GM12878 (cell line): Measurements from ENCODE around the gene THAP3. TPM values are rescaled to one million over a fixed set of nuclear protein-coding genes. Genes with fewer than 3 reads are reported as not detected.

Source experiments
- CEBPB ChIP-seq, 2 experiments: fragments of 150-350 bp in 1 of 2; IDR thresholded peaks; 2 replicates each; pipeline ENCODE4 v1.6.1; 2012 to 2014; ENCODE audit warnings: low read depth in 2 of 2, low read length in 2 of 2, borderline replicate concordance in 1 of 2, inconsistent platforms in 1 of 2
- CHD4 ChIP-seq: fragments of 200-600 bp; sonication (generic); IDR thresholded peaks from 2 replicates; pipeline ENCODE4 v1.6.1; 2016; ENCODE audit warnings: mild to moderate bottlenecking
- CTCF ChIP-seq, 3 experiments: IDR thresholded peaks in 2 of 3; conservative IDR thresholded peaks in 1 of 3; 2 replicates each; pipeline ENCODE4 v1.5.1; 2011; ENCODE audit warnings: low read depth in 3 of 3, low read length in 3 of 3, mild to moderate bottlenecking in 3 of 3, control low read depth in 2 of 3, moderate library complexity in 2 of 3, inconsistent platforms in 1 of 3, mixed read lengths in 1 of 3; ENCODE audit not compliant: control insufficient read depth in 2 of 3, insufficient read depth in 1 of 3; ENCODE audit errors: extremely low read depth in 1 of 3
- E2F4 ChIP-seq: IDR thresholded peaks from 2 replicates; pipeline ENCODE4 v1.6.1; 2012; ENCODE audit warnings: low read depth, low read length, improper control_type of control experiment
- EP300 ChIP-seq, 2 experiments: fragments of 150-350 bp in 1 of 2; IDR thresholded peaks; 2 replicates each; pipeline ENCODE4 v1.6.1; 2011 to 2012; ENCODE audit warnings: low read depth in 2 of 2, low read length in 2 of 2, borderline replicate concordance in 1 of 2, improper control_type of control experiment in 1 of 2, inconsistent platforms in 1 of 2; ENCODE audit not compliant: control insufficient read depth in 1 of 2
- EZH2 ChIP-seq: IDR thresholded peaks from 2 replicates; pipeline ENCODE4 v1.6.1; 2012; ENCODE audit warnings: low read depth, mild to moderate bottlenecking, control low read depth, inconsistent platforms, low read length, borderline replicate concordance; ENCODE audit not compliant: control insufficient read depth
- FOS ChIP-seq: IDR thresholded peaks from 3 replicates; pipeline ENCODE4 v1.6.1; 2011; ENCODE audit warnings: borderline replicate concordance; ENCODE audit not compliant: insufficient read length; ENCODE audit errors: extremely low read depth
- FOXK2 ChIP-seq: fragments of 450-650 bp; IDR thresholded peaks from 2 replicates; pipeline ENCODE4 v1.6.1; 2017; ENCODE audit warnings: mild to moderate bottlenecking, moderate library complexity
- HCFC1 ChIP-seq: fragments of 150-350 bp; IDR thresholded peaks from 2 replicates; pipeline ENCODE4 v1.6.1; 2014; ENCODE audit warnings: low read length
- HDAC6 ChIP-seq: fragments of 200-600 bp; sonication (generic); IDR thresholded peaks from one replicate; pipeline ENCODE4 v1.8.0; 2017; ENCODE audit warnings: antibody characterized with exemption; ENCODE audit not compliant: unreplicated experiment
- IRF4 ChIP-seq: IDR thresholded peaks from 2 replicates; pipeline ENCODE4 v1.6.1; 2011; ENCODE audit warnings: low read depth, low read length
- LARP7 ChIP-seq: fragments of 450-650 bp; IDR thresholded peaks from 2 replicates; pipeline ENCODE4 v1.6.1; 2017; ENCODE audit warnings: mild to moderate bottlenecking
- MEF2B ChIP-seq: fragments of 450-650 bp; IDR thresholded peaks from 2 replicates; pipeline ENCODE4 v1.6.1; 2018; ENCODE audit warnings: mild to moderate bottlenecking, moderate library complexity; ENCODE audit not compliant: partially characterized antibody, poor library complexity, severe bottlenecking
- MTA3 ChIP-seq: IDR thresholded peaks from 2 replicates; pipeline ENCODE4 v1.6.1; 2012; ENCODE audit warnings: low read length, inconsistent platforms, borderline replicate concordance
- NFXL1 ChIP-seq: fragments of 450-650 bp; IDR thresholded peaks from 2 replicates; pipeline ENCODE4 v1.6.1; 2017; ENCODE audit warnings: antibody characterized with exemption, mild to moderate bottlenecking, borderline replicate concordance
- PAX5 ChIP-seq: IDR thresholded peaks from 2 replicates; pipeline ENCODE4 v1.6.1; 2011; ENCODE audit warnings: low read depth, low read length, borderline replicate concordance
- POLR2A ChIP-seq: IDR thresholded peaks from 2 replicates; pipeline ENCODE4 v1.6.1; 2011; ENCODE audit warnings: low read depth, mild to moderate bottlenecking, low read length
- SREBF2 ChIP-seq: IDR thresholded peaks from 2 replicates; pipeline ENCODE4 v1.6.1; 2012; ENCODE audit warnings: mild to moderate bottlenecking, low read length
- STAT1 ChIP-seq: fragments of 450-650 bp; conservative IDR thresholded peaks from 2 replicates; pipeline ENCODE4 v1.6.1; 2014; ENCODE audit warnings: antibody characterized with exemption, mild to moderate bottlenecking
- STAT3 ChIP-seq: IDR thresholded peaks from 2 replicates; pipeline ENCODE4 v1.6.1; 2011; ENCODE audit warnings: low read depth, low read length, improper control_type of control experiment
- SUPT20H ChIP-seq: IDR thresholded peaks from 2 replicates; pipeline ENCODE4 v1.6.1; 2011; ENCODE audit warnings: low read depth, mild to moderate bottlenecking, low read length, moderate library complexity, borderline replicate concordance; ENCODE audit not compliant: control insufficient read depth
- SUZ12 ChIP-seq: fragments of 200-600 bp; sonication (generic); IDR thresholded peaks from one replicate; pipeline ENCODE4 v1.6.1; 2018; ENCODE audit warnings: antibody characterized with exemption, mild to moderate bottlenecking; ENCODE audit not compliant: unreplicated experiment
- TAF1 ChIP-seq: IDR thresholded peaks from 2 replicates; pipeline ENCODE4 v1.6.1; 2011; ENCODE audit warnings: mild to moderate bottlenecking, low read depth, low read length, borderline replicate concordance
- TBL1XR1 ChIP-seq: IDR thresholded peaks from 2 replicates; pipeline ENCODE4 v1.6.1; 2012; ENCODE audit warnings: low read depth, low read length, improper control_type of control experiment
- ZNF207 ChIP-seq: fragments of 450-650 bp; IDR thresholded peaks from 2 replicates; pipeline ENCODE4 v1.6.1; 2014; ENCODE audit warnings: antibody characterized with exemption, mild to moderate bottlenecking, borderline replicate concordance
- ZNF217 ChIP-seq: fragments of 450-650 bp; IDR thresholded peaks from 2 replicates; pipeline ENCODE4 v1.6.1; 2017; ENCODE audit warnings: antibody characterized with exemption, mild to moderate bottlenecking
- polyA plus RNA-seq, 11 experiments: library from polyadenylated mRNA; depleted of rRNA in 4 of 11; unstranded in 6 of 11; stranded (reverse) in 5 of 11; fragments of >200 nt; fragmentation: Nextera tagmentation in 4 of 11; fragmentation: Illumina TruSeq in 1 of 11; extraction: Ambion mirVana in 4 of 11; extraction: Trizol in 1 of 11; gene quantifications; 1 replicate in 1 of 11; 2 replicates in 10 of 11; pipeline versions ENCODE4 v1.2.1 to v1.2.3, GENCODE V29; 2011 to 2016; ENCODE audit warnings: inconsistent platforms in 2 of 11, missing spikeins in 2 of 11, low read depth in 1 of 11
- total RNA-seq, 4 experiments: library from RNA; depleted of rRNA in 3 of 4; stranded (reverse); fragments of >200 nt in 3 of 4; fragmentation: Illumina TruSeq in 1 of 4; extraction: Trizol in 1 of 4; gene quantifications; 2 replicates each; pipeline versions ENCODE4 v1.2.1 to v1.2.3, GENCODE V29; 2013 to 2021
- TF ChIP-seq, protein P1 (sequence below): fragments of 450-650 bp; IDR thresholded peaks from 2 replicates; pipeline ENCODE4 v1.6.1; 2017; ENCODE audit warnings: antibody characterized with exemption, mild to moderate bottlenecking, moderate library complexity

Gene THAP3
- total and polyA plus RNA-seq, 10 of the 15 experiments (the other 5 are each of a cell fraction or from before 2014, with no cell fraction given), result 1.5 to 19.5 (median 11.9) TPM

DNA sequence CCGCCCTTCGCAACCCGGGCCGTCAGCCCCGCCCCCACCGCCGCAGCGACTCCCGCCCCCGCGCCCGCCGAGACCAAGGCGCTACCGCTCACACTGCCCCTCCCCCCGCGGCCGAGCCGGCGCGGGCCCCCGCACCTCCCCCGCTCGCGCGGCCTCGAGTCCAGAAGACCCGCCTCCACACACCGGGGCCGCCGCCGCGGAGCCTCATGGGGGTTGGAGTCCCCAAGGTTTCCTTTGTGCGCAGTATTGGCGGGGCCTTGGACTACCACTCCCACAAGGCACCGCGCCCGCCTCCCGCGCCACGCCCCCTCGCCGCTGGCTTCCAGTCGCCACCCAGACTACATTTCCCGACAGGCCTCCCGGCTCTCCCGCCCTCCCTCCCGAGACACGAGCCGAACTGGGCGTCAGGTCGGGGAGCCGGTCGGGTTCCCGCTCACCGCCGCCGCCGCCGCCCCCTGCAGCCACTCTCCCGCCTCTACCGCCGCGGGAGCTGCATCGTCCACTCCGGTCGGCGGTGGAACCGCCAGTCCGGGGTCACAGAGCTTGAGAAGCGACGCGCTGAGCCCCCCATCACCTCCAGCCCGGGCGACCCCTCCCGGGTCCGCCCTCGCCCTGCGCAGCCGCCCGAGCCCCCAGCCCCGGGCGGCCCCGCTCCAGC, 11.2 kb upstream of the THAP3 start, which contains the start of gene PHF13 (continued):
- TF ChIP-seq SUZ12 (no peak), IRF4 (no peak), POLR2A (peak; percentile 71), MEF2B (no peak), FOXK2 (no peak), STAT3 (no peak), MTA3 (no peak), LARP7 (no peak), ZNF217 (no peak), HDAC6 (no peak), PAX5 (no peak), CEBPB (IDR thresholded peaks at IDR 0.05; ENCODE audit: borderline replicate concordance in 1 of 2, low read depth in 2 of 2, low read length in 2 of 2) (no peak), STAT1 (no peak), EP300 (IDR thresholded peaks at IDR 0.05; ENCODE audit: borderline replicate concordance in 1 of 2, control insufficient read depth in 1 of 2, low read depth in 2 of 2, low read length in 2 of 2) (no peak; a peak in 1 of 4 replicates), FOS (no peak), TAF1 (no peak; the same call in 1 of the 2 replicates), TBL1XR1 (no peak), CTCF (IDR thresholded peaks at IDR 0.05 in 2 of 3, conservative IDR thresholded peaks at IDR 0.05 in 1 of 3; ENCODE audit: control insufficient read depth in 2 of 3, extremely low read depth in 1 of 3, insufficient read depth in 1 of 3, low read depth in 3 of 3, low read length in 3 of 3) (no peak), SREBF2 (no peak), E2F4 (0 out of 2 replicates have a peak, but pooled peaks have one; percentile 21), SUPT20H (no peak), EZH2 (no peak), HCFC1 (peak; percentile 98), ZNF207 (no peak), NFXL1 (no peak), CHD4 (no peak)
- TF ChIP-seq, protein P1, sequence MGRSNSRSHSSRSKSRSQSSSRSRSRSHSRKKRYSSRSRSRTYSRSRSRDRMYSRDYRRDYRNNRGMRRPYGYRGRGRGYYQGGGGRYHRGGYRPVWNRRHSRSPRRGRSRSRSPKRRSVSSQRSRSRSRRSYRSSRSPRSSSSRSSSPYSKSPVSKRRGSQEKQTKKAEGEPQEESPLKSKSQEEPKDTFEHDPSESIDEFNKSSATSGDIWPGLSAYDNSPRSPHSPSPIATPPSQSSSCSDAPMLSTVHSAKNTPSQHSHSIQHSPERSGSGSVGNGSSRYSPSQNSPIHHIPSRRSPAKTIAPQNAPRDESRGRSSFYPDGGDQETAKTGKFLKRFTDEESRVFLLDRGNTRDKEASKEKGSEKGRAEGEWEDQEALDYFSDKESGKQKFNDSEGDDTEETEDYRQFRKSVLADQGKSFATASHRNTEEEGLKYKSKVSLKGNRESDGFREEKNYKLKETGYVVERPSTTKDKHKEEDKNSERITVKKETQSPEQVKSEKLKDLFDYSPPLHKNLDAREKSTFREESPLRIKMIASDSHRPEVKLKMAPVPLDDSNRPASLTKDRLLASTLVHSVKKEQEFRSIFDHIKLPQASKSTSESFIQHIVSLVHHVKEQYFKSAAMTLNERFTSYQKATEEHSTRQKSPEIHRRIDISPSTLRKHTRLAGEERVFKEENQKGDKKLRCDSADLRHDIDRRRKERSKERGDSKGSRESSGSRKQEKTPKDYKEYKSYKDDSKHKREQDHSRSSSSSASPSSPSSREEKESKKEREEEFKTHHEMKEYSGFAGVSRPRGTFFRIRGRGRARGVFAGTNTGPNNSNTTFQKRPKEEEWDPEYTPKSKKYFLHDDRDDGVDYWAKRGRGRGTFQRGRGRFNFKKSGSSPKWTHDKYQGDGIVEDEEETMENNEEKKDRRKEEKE, result no peak
